ENCODE results near the gene USP2.

USP2 gene

GRCh38 chr11:119361941-119362725 lies 19.4 kb downstream of the USP2 start:
- no peak for DNase-seq

GRCh38 chr11:119361056-119361787 lies 20.3 kb downstream of the USP2 start:
- DNase-seq, result peak; percentile 97

- DNase-seq, result no peak
Observed at GRCh38 chr11:119359365-119360214, 21.9 kb downstream of the USP2 start.

GRCh38 chr11:119357074-119357473 lies 24.4 kb downstream of the USP2 start:
- no peak for DNase-seq

GRCh38 chr11:119356349-119357031 lies 25.0 kb downstream of the USP2 start:
- peak; percentile 50 for DNase-seq

GRCh38 chr11:119355091-119355843 lies 26.2 kb downstream of the USP2 start:
- no peak for DNase-seq

GRCh38 chr11:119352857-119353260 lies 28.6 kb downstream of the USP2 start:
- DNase-seq, result no peak

- no peak for DNase-seq
Observed at GRCh38 chr11:119351232-119351631, 30.3 kb downstream of the USP2 start.

GRCh38 chr11:119350302-119350701 lies 31.2 kb downstream of the USP2 start:
- no peak for DNase-seq

GRCh38 chr11:119347940-119348605 lies 33.4 kb downstream of the USP2 start:
- no peak for DNase-seq

GRCh38 chr11:119347242-119347641 lies 34.2 kb downstream of the USP2 start:
- no peak for DNase-seq

GRCh38 chr11:119346605-119347004 lies 34.9 kb downstream of the USP2 start, which contains the start of gene MFRP:
Gene MFRP (minus strand): TSS chr11:119346705. CDS start chr11:119346513, 192 bp downstream.
- DNase-seq, result no peak

GRCh38 chr11:119345685-119346084 lies 35.8 kb downstream of the USP2 start:
- no peak for DNase-seq

- DNase-seq, result no peak
Observed at GRCh38 chr11:119344291-119345010, 37.0 kb downstream of the USP2 start.

GRCh38 chr11:119343726-119344125 lies 37.8 kb downstream of the USP2 start:
- DNase-seq, result no peak

GRCh38 chr11:119342362-119343130 lies 38.9 kb downstream of the USP2 start:
- DNase-seq, result no peak

GRCh38 chr11:119342023-119342300 lies 39.5 kb downstream of the USP2 start:
- DNase-seq, result no peak

- DNase-seq, result no peak
Observed at GRCh38 chr11:119341222-119342022, 40.1 kb downstream of the USP2 start.
